ENCODE measurements around the gene DLG2.

Gene DLG2

GRCh38 chr11:84612645-84613044 is 1014.5 kb downstream of the DLG2 start:
- DNase-seq = no peak

GRCh38 chr11:84608837-84609196 is 1018.3 kb downstream of the DLG2 start:
- DNase-seq = no peak

GRCh38 chr11:84607975-84608836 is 1018.9 kb downstream of the DLG2 start:
- no peak for DNase-seq

GRCh38 chr11:84594602-84595001 is 1032.5 kb downstream of the DLG2 start:
- DNase-seq = peak in 1 of 2 experiments; percentile 41

- DNase-seq = peak in 1 of 2 experiments; percentile 39
Observed at GRCh38 chr11:84590106-84590505, 1037.0 kb downstream of the DLG2 start.

- DNase-seq = no peak
Observed at GRCh38 chr11:84588131-84588829, 1038.9 kb downstream of the DLG2 start.

GRCh38 chr11:84583106-84583505 is 1044.0 kb downstream of the DLG2 start:
- no peak for DNase-seq

GRCh38 chr11:84581083-84581482 is 1046.1 kb downstream of the DLG2 start:
- DNase-seq = peak in 1 of 2 experiments; percentile 71

- DNase-seq = peak in 1 of 2 experiments; percentile 45
Observed at GRCh38 chr11:84580428-84580827, 1046.7 kb downstream of the DLG2 start.

- no peak for DNase-seq
Observed at GRCh38 chr11:84573868-84574267, 1053.3 kb downstream of the DLG2 start.

GRCh38 chr11:84566671-84567070 is 1060.5 kb downstream of the DLG2 start:
- no peak for DNase-seq

- no peak for DNase-seq
Observed at GRCh38 chr11:84564867-84565184, 1062.3 kb downstream of the DLG2 start.

- peak; percentile 2 to 29 for DNase-seq
Observed at GRCh38 chr11:84564180-84564866, 1062.8 kb downstream of the DLG2 start.

- DNase-seq = no peak
Observed at GRCh38 chr11:84563356-84563755, 1063.8 kb downstream of the DLG2 start.

GRCh38 chr11:84560206-84560605 is 1066.9 kb downstream of the DLG2 start:
- no peak for DNase-seq

GRCh38 chr11:84558085-84558905 is 1068.8 kb downstream of the DLG2 start:
- DNase-seq = peak; percentile 24 to 49

- DNase-seq = no peak
Observed at GRCh38 chr11:84552791-84553190, 1074.4 kb downstream of the DLG2 start.

- DNase-seq = no peak
Observed at GRCh38 chr11:84549217-84549616, 1077.9 kb downstream of the DLG2 start.

- DNase-seq = no peak
Observed at GRCh38 chr11:84544566-84544965, 1082.6 kb downstream of the DLG2 start.

- peak; percentile 37 to 69 for DNase-seq
Observed at GRCh38 chr11:84543367-84544159, 1083.6 kb downstream of the DLG2 start.

- DNase-seq = no peak
Observed at GRCh38 chr11:84541731-84542340, 1085.3 kb downstream of the DLG2 start.

- no peak for DNase-seq
Observed at GRCh38 chr11:84536456-84536855, 1090.7 kb downstream of the DLG2 start.
